K562 (cell line): ENCODE results near the gene METTL23. TPM values are rescaled to one million over a fixed set of nuclear protein-coding genes. Genes with fewer than 3 reads are reported as not detected.
A peak's percentile ranks its signal among the peaks of the same experiment; 100 is the strongest.

Source experiments
- ATF1 ChIP-seq, 2 experiments: fragments of 450-650 bp in 1 of 2; IDR thresholded peaks; 2 replicates each; pipeline ENCODE4 v1.6.1; 2016; ENCODE audit warnings: missing compliant biosample characterization in 1 of 2, missing genetic modification characterization in 1 of 2
- CEBPB ChIP-seq: fragments of 450-650 bp; IDR thresholded peaks from 2 replicates; pipeline ENCODE4 v1.6.1; 2016; ENCODE audit warnings: missing genetic modification characterization, missing compliant biosample characterization
- CREM ChIP-seq: IDR thresholded peaks from 2 replicates; pipeline ENCODE4 v1.6.1; 2014; ENCODE audit warnings: antibody characterized with exemption, low read depth
- EP300 ChIP-seq: IDR thresholded peaks from 2 replicates; pipeline ENCODE4 v1.6.1; 2012; ENCODE audit warnings: low read length, improper control_type of control experiment
- FUS ChIP-seq: fragments of 200-400 bp; formaldehyde crosslinking; optimal IDR thresholded peaks from 2 replicates; pipeline ENCODE3; 2017; ENCODE audit warnings: low read depth, low read length
- GABPA ChIP-seq: fragments of 200-800 bp; sonication (Bioruptor generic); conservative IDR thresholded peaks from 2 replicates; pipeline ENCODE4 v1.6.1; 2016; ENCODE audit warnings: low read depth, missing genetic modification characterization, missing compliant biosample characterization
- HNRNPLL ChIP-seq: fragments of 200-400 bp; formaldehyde crosslinking; IDR thresholded peaks from 2 replicates; pipeline ENCODE4 v1.6.1; 2017; ENCODE audit warnings: low read length, low read depth, mild to moderate bottlenecking; ENCODE audit not compliant: poor library complexity, severe bottlenecking
- IRF9 ChIP-seq: fragments of 450-650 bp; IDR thresholded peaks from 2 replicates; pipeline ENCODE4 v1.6.1; 2016; ENCODE audit warnings: missing biosample characterization, missing genetic modification characterization
- NRF1 ChIP-seq, 2 experiments: fragments of 450-650 bp; IDR thresholded peaks in 1 of 2; conservative IDR thresholded peaks in 1 of 2; 2 replicates each; pipeline ENCODE4 v1.6.1; 2014; ENCODE audit warnings: mild to moderate bottlenecking in 2 of 2
- SMAD4 ChIP-seq: fragments of 250-450 bp; sonication (Bioruptor Pico); conservative IDR thresholded peaks from 2 replicates; pipeline ENCODE4 v1.8.0; 2021; ENCODE audit warnings: inconsistent platforms, mild to moderate bottlenecking, moderate library complexity
- SMARCC2 ChIP-seq: fragments of 450-650 bp; IDR thresholded peaks from 2 replicates; pipeline ENCODE4 v1.6.1; 2017; ENCODE audit warnings: antibody characterized with exemption, moderate library complexity, mild to moderate bottlenecking, low read depth
- SMARCE1 ChIP-seq: fragments of 450-650 bp; IDR thresholded peaks from 2 replicates; pipeline ENCODE4 v1.7.1; 2016; ENCODE audit warnings: mild to moderate bottlenecking
- TBL1XR1 ChIP-seq, 2 experiments: IDR thresholded peaks; 2 replicates each; pipeline ENCODE4 v1.6.1; 2012; ENCODE audit warnings: improper control_type of control experiment in 2 of 2, low read length in 2 of 2, mild to moderate bottlenecking in 1 of 2
- YY1 ChIP-seq, 3 experiments: IDR thresholded peaks; 2 replicates each; pipeline ENCODE4 v1.6.1; 2011; ENCODE audit warnings: low read length in 2 of 3, mild to moderate bottlenecking in 2 of 3, moderate library complexity in 2 of 3, borderline replicate concordance in 1 of 3, control low read depth in 1 of 3, low read depth in 1 of 3; ENCODE audit not compliant: insufficient read depth in 3 of 3, insufficient replicate concordance in 2 of 3, control insufficient read depth in 1 of 3, insufficient read length in 1 of 3; ENCODE audit errors: extremely low read depth in 1 of 3
- ZBTB9 ChIP-seq: fragments of 450-650 bp; formaldehyde crosslinking; IDR thresholded peaks from 2 replicates; pipeline ENCODE4 v1.4.0; 2020; ENCODE audit warnings: mild to moderate bottlenecking, moderate library complexity
- ZFPM2 ChIP-seq: fragments of 250-450 bp; sonication (Bioruptor Pico); IDR thresholded peaks from 2 replicates; pipeline ENCODE4 v1.5.1; 2022; ENCODE audit warnings: mild to moderate bottlenecking
- ZNF668 ChIP-seq: fragments of 250-450 bp; sonication (Bioruptor Pico); IDR thresholded peaks from 2 replicates; pipeline ENCODE4 v1.8.0; 2022; ENCODE audit warnings: mild to moderate bottlenecking, inconsistent platforms
- ZNF766 ChIP-seq: fragments of 200-800 bp; sonication (Bioruptor generic); conservative IDR thresholded peaks from 2 replicates; pipeline ENCODE4 v1.6.1; 2016; ENCODE audit warnings: missing genetic modification characterization, missing compliant biosample characterization
- polyA plus RNA-seq, 8 experiments: library from polyadenylated mRNA; depleted of rRNA in 4 of 8; stranded (reverse) in 5 of 8; unstranded in 3 of 8; fragments of >200 nt; fragmentation: Nextera tagmentation in 2 of 8; fragmentation: Illumina TruSeq in 1 of 8; extraction: Ambion mirVana in 2 of 8; extraction: Trizol in 1 of 8; gene quantifications; 2 replicates each; pipeline versions ENCODE4 v1.2.1 to v1.2.3, GENCODE V29; 2011 to 2014; ENCODE audit warnings: inconsistent platforms in 1 of 8, missing spikeins in 1 of 8
- total RNA-seq, 7 experiments: library from RNA; depleted of rRNA in 6 of 7; stranded (reverse); fragments of >200 nt in 6 of 7; fragmentation: Illumina TruSeq in 2 of 7; extraction: Trizol in 2 of 7; gene quantifications; 2 replicates each; pipeline versions ENCODE4 v1.2.1 to v1.2.3, GENCODE V29; 2011 to 2021; ENCODE audit warnings: low replicate concordance in 1 of 7
- TF ChIP-seq, protein P1 (sequence below), 3 experiments: fragments of 200-800 bp in 1 of 3; sonication (Bioruptor generic) in 1 of 3; sonication (generic) in 1 of 3; formaldehyde crosslinking in 1 of 3; IDR thresholded peaks; 2 replicates each; pipeline versions ENCODE4 v1.6.1 to v1.8.0; 2016 to 2022; ENCODE audit warnings: mild to moderate bottlenecking in 2 of 3, missing compliant biosample characterization in 2 of 3, missing genetic modification characterization in 2 of 3, missing genetic modification reagents in 1 of 3

METTL23 gene
- total and polyA plus RNA-seq, 9 of the 15 experiments (the other 6 are each of a cell fraction or from before 2014, with no cell fraction given), result 29.4 to 67.3 (median 41.6) TPM

- TF ChIP-seq ZBTB9 (CRISPR knock-in tag), result peak; percentile 75; the same call in 1 of the 2 replicates
- TF ChIP-seq CEBPB (tag), result peak; percentile 37; the same call in 1 of the 2 replicates
- TF ChIP-seq FUS, result no peak
- 0 out of 2 replicates have a peak, but pooled peaks have one; percentile 5 for TF ChIP-seq CREM
- TF ChIP-seq, protein P1, sequence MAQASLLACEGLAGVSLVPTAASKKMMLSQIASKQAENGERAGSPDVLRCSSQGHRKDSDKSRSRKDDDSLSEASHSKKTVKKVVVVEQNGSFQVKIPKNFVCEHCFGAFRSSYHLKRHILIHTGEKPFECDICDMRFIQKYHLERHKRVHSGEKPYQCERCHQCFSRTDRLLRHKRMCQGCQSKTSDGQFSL (CRISPR knock-in tag; IDR thresholded peaks at IDR 0.05), result peak; percentile 63; the same call in 1 of the 2 replicates
- TF ChIP-seq, protein P1 (tag; IDR thresholded peaks at IDR 0.05), result no peak
- peak; percentile 26; the same call in 1 of the 2 replicates for TF ChIP-seq EP300
- 0 out of 2 replicates have a peak, but pooled peaks have one; percentile 24 for TF ChIP-seq ZNF766 (CRISPR knock-in tag)
- TF ChIP-seq ZFPM2 (CRISPR knock-in tag), result no peak
- TF ChIP-seq NRF1 (conservative IDR thresholded peaks at IDR 0.05 in 1 of 2, IDR thresholded peaks at IDR 0.05 in 1 of 2), result peak in 1 of 2 experiments; percentile 14; a peak in 1 of 4 replicates
- TF ChIP-seq ZNF668 (CRISPR knock-in tag), result no peak
- TF ChIP-seq IRF9, result no peak
- peak; percentile 34; the same call in 1 of the 2 replicates for TF ChIP-seq GABPA
- TF ChIP-seq HNRNPLL, result no peak
- TF ChIP-seq SMAD4 (CRISPR knock-in tag), result 0 out of 2 replicates have a peak, but pooled peaks have one; percentile 30
- no peak for TF ChIP-seq ATF1 (CRISPR knock-in tag; IDR thresholded peaks at IDR 0.05)
- TF ChIP-seq ATF1 (tag; IDR thresholded peaks at IDR 0.05), result peak; percentile 37; the same call in 1 of the 2 replicates
- TF ChIP-seq YY1 (IDR thresholded peaks at IDR 0.05; ENCODE audit: borderline replicate concordance in 1 of 3, control insufficient read depth in 1 of 3, extremely low read depth in 1 of 3, insufficient read depth in 3 of 3, insufficient read length in 1 of 3, insufficient replicate concordance in 2 of 3, low read depth in 1 of 3, low read length in 2 of 3), result no peak
- TF ChIP-seq SMARCC2, result no peak
- 0 out of 2 replicates have a peak, but pooled peaks have one; percentile 20 for TF ChIP-seq SMARCE1
- TF ChIP-seq TBL1XR1 (IDR thresholded peaks at IDR 0.05; ENCODE audit: low read length in 2 of 2), result 0 out of 4 replicates have a peak, but pooled peaks of 1 of the 2 experiments have one; percentile 26
Measured at GRCh38 chr17:76716146-76716838, 10.3 kb upstream of the METTL23 start (continued).
